ENCODE results near the gene SLC45A3.

Gene SLC45A3

GRCh38 chr1:205665201-205666045 is 14.9 kb downstream of the SLC45A3 start:
- peaks cover 3% of the 10 kb centered on the region for H3K27me3 ChIP-seq (ENCODE audit: control insufficient read depth, insufficient read depth, low read length)
- H3K4me3 ChIP-seq (ENCODE audit: low read length): no peak overlapping the region
- no peak overlapping the region for H3K4me2 ChIP-seq (ENCODE audit: low read length)
- peaks cover 3% of the 10 kb centered on the region for H3K4me1 ChIP-seq (ENCODE audit: control insufficient read depth, insufficient read depth, low read length)
- H3K9ac ChIP-seq (ENCODE audit: low read depth, low read length): no peak overlapping the region
- H3K36me3 ChIP-seq (ENCODE audit: insufficient read depth, low read length): no peaks in the 10 kb centered on the region
- H3K9me3 ChIP-seq (replicated peaks; ENCODE audit: low read length): no peaks in the 10 kb centered on the region

- Histone ChIP-seq H3K9me3 (replicated peaks; ENCODE audit: low read length) (no peaks in the 10 kb centered on the region), H3K9ac (ENCODE audit: low read depth, low read length) (no peak overlapping the region), H3K4me2 (ENCODE audit: low read length) (no peak overlapping the region), H3K4me1 (ENCODE audit: control insufficient read depth, insufficient read depth, low read length) (peaks cover 3% of the 10 kb centered on the region), H3K4me3 (ENCODE audit: low read length) (no peak overlapping the region), H3K36me3 (ENCODE audit: insufficient read depth, low read length) (no peaks in the 10 kb centered on the region), H3K27me3 (ENCODE audit: control insufficient read depth, insufficient read depth, low read length) (peaks cover 3% of the 10 kb centered on the region)
These were observed 15.8 kb downstream of the SLC45A3 start for GRCh38 chr1:205664399-205665017.

- H3K4me3 ChIP-seq (ENCODE audit: low read length): no peak overlapping the region
- no peaks in the 10 kb centered on the region for H3K36me3 ChIP-seq (ENCODE audit: insufficient read depth, low read length)
- H3K27me3 ChIP-seq (ENCODE audit: control insufficient read depth, insufficient read depth, low read length): peaks cover 1% of the 10 kb centered on the region
- H3K4me2 ChIP-seq (ENCODE audit: low read length): no peak overlapping the region
- H3K9ac ChIP-seq (ENCODE audit: low read depth, low read length): no peak overlapping the region
- peaks cover 3% of the 10 kb centered on the region for H3K4me1 ChIP-seq (ENCODE audit: control insufficient read depth, insufficient read depth, low read length)
- no peaks in the 10 kb centered on the region for H3K9me3 ChIP-seq (replicated peaks; ENCODE audit: low read length)
These were observed 16.9 kb downstream of the SLC45A3 start for GRCh38 chr1:205663286-205663936.

- H3K27me3 ChIP-seq (ENCODE audit: control insufficient read depth, insufficient read depth, low read length): no peaks in the 10 kb centered on the region
- H3K4me3 ChIP-seq (ENCODE audit: low read length): no peak overlapping the region
- H3K36me3 ChIP-seq (ENCODE audit: insufficient read depth, low read length): no peaks in the 10 kb centered on the region
- no peak overlapping the region for H3K4me2 ChIP-seq (ENCODE audit: low read length)
- H3K9ac ChIP-seq (ENCODE audit: low read depth, low read length): no peak overlapping the region
- H3K4me1 ChIP-seq (ENCODE audit: control insufficient read depth, insufficient read depth, low read length): peaks cover 3% of the 10 kb centered on the region
- H3K9me3 ChIP-seq (replicated peaks; ENCODE audit: low read length): no peaks in the 10 kb centered on the region
These were observed 17.5 kb downstream of the SLC45A3 start for GRCh38 chr1:205662791-205663190.

- Histone ChIP-seq H3K36me3 (ENCODE audit: insufficient read depth, low read length) (no peaks in the 10 kb centered on the region), H3K4me1 (ENCODE audit: control insufficient read depth, insufficient read depth, low read length) (peaks cover 3% of the 10 kb centered on the region), H3K4me3 (ENCODE audit: low read length) (no peak overlapping the region), H3K27me3 (ENCODE audit: control insufficient read depth, insufficient read depth, low read length) (no peaks in the 10 kb centered on the region), H3K9me3 (replicated peaks; ENCODE audit: low read length) (no peaks in the 10 kb centered on the region), H3K4me2 (ENCODE audit: low read length) (no peak overlapping the region), H3K9ac (ENCODE audit: low read depth, low read length) (no peak overlapping the region)
These were observed 18.1 kb downstream of the SLC45A3 start for GRCh38 chr1:205662135-205662738.

- Histone ChIP-seq H3K4me3 (ENCODE audit: low read length) (no peak overlapping the region), H3K9ac (ENCODE audit: low read depth, low read length) (no peak overlapping the region), H3K4me1 (ENCODE audit: control insufficient read depth, insufficient read depth, low read length) (peaks cover 3% of the 10 kb centered on the region), H3K4me2 (ENCODE audit: low read length) (no peak overlapping the region), H3K36me3 (ENCODE audit: insufficient read depth, low read length) (no peaks in the 10 kb centered on the region), H3K27me3 (ENCODE audit: control insufficient read depth, insufficient read depth, low read length) (no peaks in the 10 kb centered on the region), H3K9me3 (replicated peaks; ENCODE audit: low read length) (no peaks in the 10 kb centered on the region)
These were observed 18.7 kb downstream of the SLC45A3 start for GRCh38 chr1:205661429-205662134.

GRCh38 chr1:205660361-205660760 is 19.9 kb downstream of the SLC45A3 start:
- Histone ChIP-seq H3K36me3 (ENCODE audit: insufficient read depth, low read length) (no peaks in the 10 kb centered on the region), H3K9ac (ENCODE audit: low read depth, low read length) (no peak overlapping the region), H3K27me3 (ENCODE audit: control insufficient read depth, insufficient read depth, low read length) (no peaks in the 10 kb centered on the region), H3K9me3 (replicated peaks; ENCODE audit: low read length) (no peaks in the 10 kb centered on the region), H3K4me3 (ENCODE audit: low read length) (no peak overlapping the region), H3K4me1 (ENCODE audit: control insufficient read depth, insufficient read depth, low read length) (peaks cover 3% of the 10 kb centered on the region), H3K4me2 (ENCODE audit: low read length) (no peak overlapping the region)

- Histone ChIP-seq H3K4me3 (ENCODE audit: low read length) (no peak overlapping the region), H3K4me2 (ENCODE audit: low read length) (no peak overlapping the region), H3K4me1 (ENCODE audit: control insufficient read depth, insufficient read depth, low read length) (no peaks in the 10 kb centered on the region), H3K9me3 (replicated peaks; ENCODE audit: low read length) (no peaks in the 10 kb centered on the region), H3K9ac (ENCODE audit: low read depth, low read length) (no peak overlapping the region), H3K36me3 (ENCODE audit: insufficient read depth, low read length) (no peaks in the 10 kb centered on the region), H3K27me3 (ENCODE audit: control insufficient read depth, insufficient read depth, low read length) (no peaks in the 10 kb centered on the region)
These were observed 21.2 kb downstream of the SLC45A3 start for GRCh38 chr1:205658943-205659581.

GRCh38 chr1:205656236-205656635 is 24.1 kb downstream of the SLC45A3 start:
- Histone ChIP-seq H3K4me3 (ENCODE audit: low read length) (no peak overlapping the region), H3K4me2 (ENCODE audit: low read length) (no peak overlapping the region), H3K9ac (ENCODE audit: low read depth, low read length) (no peak overlapping the region), H3K27me3 (ENCODE audit: control insufficient read depth, insufficient read depth, low read length) (no peaks in the 10 kb centered on the region), H3K36me3 (ENCODE audit: insufficient read depth, low read length) (no peaks in the 10 kb centered on the region), H3K9me3 (replicated peaks; ENCODE audit: low read length) (no peaks in the 10 kb centered on the region), H3K4me1 (ENCODE audit: control insufficient read depth, insufficient read depth, low read length) (no peaks in the 10 kb centered on the region)

GRCh38 chr1:205652984-205653383 is 27.3 kb downstream of the SLC45A3 start:
- no peaks in the 10 kb centered on the region for H3K36me3 ChIP-seq (ENCODE audit: insufficient read depth, low read length)
- no peak overlapping the region for H3K9ac ChIP-seq (ENCODE audit: low read depth, low read length)
- H3K4me1 ChIP-seq (ENCODE audit: control insufficient read depth, insufficient read depth, low read length): no peaks in the 10 kb centered on the region
- no peaks in the 10 kb centered on the region for H3K27me3 ChIP-seq (ENCODE audit: control insufficient read depth, insufficient read depth, low read length)
- no peaks in the 10 kb centered on the region for H3K9me3 ChIP-seq (replicated peaks; ENCODE audit: low read length)
- no peak overlapping the region for H3K4me2 ChIP-seq (ENCODE audit: low read length)
- H3K4me3 ChIP-seq (ENCODE audit: low read length): no peak overlapping the region
